Measurements from ENCODE around the gene SLC35G4.
"Not testable (repeated sequence)": the region's sequence is repeated elsewhere in the genome, so short reads cannot be mapped to it uniquely, and the experiment has no call there.

The SLC35G4 gene

GRCh38 chr18:11609488-11609887, at the start of gene SLC35G4:
Gene SLC35G4 (plus strand): TSS chr18:11609596. CDS start chr18:11609596, 0 bp downstream.
- DNase-seq = not testable (repeated sequence)

GRCh38 chr18:11561293-11561692, 48.1 kb upstream of the SLC35G4 start:
- DNase-seq = no peak

- DNase-seq = no peak
Observed at GRCh38 chr18:11565716-11566115, 43.7 kb upstream of the SLC35G4 start.

- DNase-seq = no peak
Observed at GRCh38 chr18:11566236-11566965, 43.0 kb upstream of the SLC35G4 start.

- no peak for DNase-seq
Observed at GRCh38 chr18:11567396-11567795, 42.0 kb upstream of the SLC35G4 start.

- no peak for DNase-seq
Observed at GRCh38 chr18:11570073-11570588, 39.3 kb upstream of the SLC35G4 start.

GRCh38 chr18:11570769-11571412, 38.5 kb upstream of the SLC35G4 start:
- no peak for DNase-seq

GRCh38 chr18:11572201-11572600, 37.2 kb upstream of the SLC35G4 start:
- no peak for DNase-seq

GRCh38 chr18:11574545-11574944, 34.9 kb upstream of the SLC35G4 start:
- no peak for DNase-seq

- no peak for DNase-seq
Observed at GRCh38 chr18:11577271-11578112, 31.9 kb upstream of the SLC35G4 start.

GRCh38 chr18:11578799-11579198, 30.6 kb upstream of the SLC35G4 start:
- no peak for DNase-seq

- DNase-seq = no peak
Observed at GRCh38 chr18:11579916-11580315, 29.5 kb upstream of the SLC35G4 start.

- DNase-seq = no peak
Observed at GRCh38 chr18:11581286-11581685, 28.1 kb upstream of the SLC35G4 start.

- DNase-seq = no peak
Observed at GRCh38 chr18:11585596-11585995, 23.8 kb upstream of the SLC35G4 start.

- no peak for DNase-seq
Observed at GRCh38 chr18:11586896-11587295, 22.5 kb upstream of the SLC35G4 start.

- no peak for DNase-seq
Observed at GRCh38 chr18:11587432-11587831, 22.0 kb upstream of the SLC35G4 start.

GRCh38 chr18:11587846-11588245, 21.6 kb upstream of the SLC35G4 start:
- DNase-seq = no peak

GRCh38 chr18:11591957-11592356, 17.4 kb upstream of the SLC35G4 start:
- no peak for DNase-seq

GRCh38 chr18:11600321-11600720, 9.1 kb upstream of the SLC35G4 start:
- DNase-seq = no peak

- DNase-seq = no peak
Observed at GRCh38 chr18:11607906-11608305, 1.5 kb upstream of the SLC35G4 start.

- not testable (repeated sequence) for DNase-seq
Observed at GRCh38 chr18:11608618-11609017, 778 bp upstream of the SLC35G4 start.

GRCh38 chr18:11613073-11613472, 3.7 kb downstream of the SLC35G4 start:
- DNase-seq = not testable (repeated sequence)

- DNase-seq = not testable (repeated sequence)
Observed at GRCh38 chr18:11613611-11614010, 4.2 kb downstream of the SLC35G4 start.
